HG03159 (cell line): ENCODE data around the gene ZBTB7A.

Experiments
- ATAC-seq: cut with Tn5 transposase; IDR thresholded peaks from one replicate; pipeline ENCODE4 v1.9.1; 2021; ENCODE audit warnings: mild to moderate bottlenecking, moderate library complexity; ENCODE audit not compliant: unreplicated experiment

ZBTB7A gene

DNA sequence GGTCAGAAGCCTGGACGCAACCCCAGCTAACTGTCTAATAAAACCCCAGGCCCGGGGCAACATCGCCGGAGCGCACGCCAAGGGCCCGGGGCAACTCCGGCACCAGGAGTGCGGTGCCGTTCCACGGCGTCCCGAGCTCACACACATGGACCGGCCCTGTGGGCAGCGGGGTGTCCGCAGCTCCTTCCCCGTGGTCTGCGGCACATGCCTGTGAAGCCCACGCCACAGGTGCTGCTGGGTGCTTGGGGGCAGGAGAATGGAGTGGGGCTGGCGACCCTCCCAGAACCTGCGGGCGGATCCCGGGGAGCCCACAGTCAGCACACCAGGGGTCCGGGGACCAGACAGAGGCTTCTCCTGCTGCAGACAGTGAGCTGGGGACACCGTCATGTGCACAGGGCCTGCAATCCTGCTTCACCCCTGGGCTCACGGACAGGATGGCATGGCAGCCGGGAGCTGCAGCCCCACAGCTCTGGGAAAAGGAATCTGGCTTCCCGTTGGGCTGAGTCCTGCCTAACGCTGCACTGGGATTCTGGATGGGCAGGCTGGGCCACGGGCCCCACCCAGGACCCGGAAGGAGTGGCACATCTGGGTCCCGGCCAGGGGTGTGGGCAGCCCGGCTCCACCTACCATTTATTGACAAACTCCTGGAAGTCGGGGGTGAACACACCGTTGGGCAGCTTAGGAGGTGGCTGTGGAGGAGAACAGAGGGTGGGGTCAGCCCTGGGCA, 28.2 kb upstream of the ZBTB7A start:
- no peak for ATAC-seq

- no peak for ATAC-seq
These were observed 27.6 kb upstream of the ZBTB7A start for GRCh38 chr19:4094291-4094690.

- no peak for ATAC-seq
These were observed 27.0 kb upstream of the ZBTB7A start for GRCh38 chr19:4093643-4094175.

- no peak for ATAC-seq
These were observed 23.9 kb upstream of the ZBTB7A start for GRCh38 chr19:4090356-4091220.

DNA sequence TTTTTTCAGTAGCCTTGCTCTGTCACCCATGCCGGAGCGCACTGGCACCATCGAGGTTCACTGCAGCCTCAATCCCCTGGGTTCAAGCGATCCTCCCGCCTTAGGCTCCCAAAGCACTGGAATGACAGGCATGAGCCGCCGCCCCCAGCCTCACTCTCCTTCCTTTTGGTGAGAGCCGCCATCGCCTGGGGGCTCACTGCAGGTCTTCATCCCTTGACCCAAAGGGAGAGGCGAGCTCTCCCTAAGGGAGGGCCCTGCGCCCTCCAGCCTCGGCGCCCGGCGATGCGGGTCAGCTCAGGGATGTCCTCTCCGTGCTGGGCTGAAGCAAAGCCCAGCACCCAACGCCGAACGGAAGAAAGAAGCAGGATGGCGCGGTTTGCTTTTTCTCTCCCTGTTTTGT, 23.2 kb upstream of the ZBTB7A start:
- ATAC-seq = no peak

DNA sequence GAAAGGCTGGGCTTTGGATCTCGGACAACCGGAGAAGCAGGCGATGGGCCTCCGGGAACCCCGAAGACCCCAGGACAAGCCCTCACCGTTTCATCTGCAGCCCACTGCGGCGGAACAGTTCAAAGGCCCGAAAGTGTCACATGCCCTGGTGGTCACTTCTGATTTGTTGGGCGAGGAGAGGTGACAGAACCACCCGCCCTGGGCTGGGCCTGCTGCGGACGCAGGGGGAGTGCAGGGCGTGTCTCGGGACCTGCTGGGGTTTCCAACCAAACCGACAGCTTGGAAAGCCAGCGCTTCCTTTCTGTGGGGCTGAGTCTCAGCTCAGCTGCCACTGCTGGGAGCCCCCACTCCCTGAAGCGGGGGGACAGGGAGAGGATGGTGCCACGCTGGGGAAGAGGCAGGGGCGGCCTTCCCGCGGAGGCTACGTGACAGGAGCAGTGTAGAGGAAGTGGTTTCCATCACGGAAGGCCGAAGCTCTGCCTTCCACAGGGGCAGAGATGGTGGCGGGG, 22.8 kb upstream of the ZBTB7A start:
- no peak for ATAC-seq

DNA sequence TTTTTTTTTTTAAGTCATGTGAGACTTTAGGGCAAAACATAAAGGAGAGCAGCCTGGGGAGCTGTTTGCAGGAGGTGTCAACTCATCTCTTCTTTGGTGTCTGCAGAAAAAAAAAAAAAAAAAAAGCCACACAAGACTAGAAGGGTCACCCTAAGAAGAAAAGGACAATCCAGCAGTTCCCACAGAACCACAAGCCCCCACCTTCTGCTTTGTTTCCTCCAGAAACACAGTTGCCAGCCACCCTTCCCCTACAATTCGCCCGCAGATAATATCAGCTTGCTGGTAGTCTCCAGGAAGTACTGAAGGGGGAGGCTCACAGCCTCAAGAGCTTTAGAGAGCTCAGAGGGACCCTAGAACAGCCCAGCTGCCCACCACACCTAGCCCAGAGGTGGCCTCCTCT, 22.3 kb upstream of the ZBTB7A start:
- ATAC-seq = no peak

DNA sequence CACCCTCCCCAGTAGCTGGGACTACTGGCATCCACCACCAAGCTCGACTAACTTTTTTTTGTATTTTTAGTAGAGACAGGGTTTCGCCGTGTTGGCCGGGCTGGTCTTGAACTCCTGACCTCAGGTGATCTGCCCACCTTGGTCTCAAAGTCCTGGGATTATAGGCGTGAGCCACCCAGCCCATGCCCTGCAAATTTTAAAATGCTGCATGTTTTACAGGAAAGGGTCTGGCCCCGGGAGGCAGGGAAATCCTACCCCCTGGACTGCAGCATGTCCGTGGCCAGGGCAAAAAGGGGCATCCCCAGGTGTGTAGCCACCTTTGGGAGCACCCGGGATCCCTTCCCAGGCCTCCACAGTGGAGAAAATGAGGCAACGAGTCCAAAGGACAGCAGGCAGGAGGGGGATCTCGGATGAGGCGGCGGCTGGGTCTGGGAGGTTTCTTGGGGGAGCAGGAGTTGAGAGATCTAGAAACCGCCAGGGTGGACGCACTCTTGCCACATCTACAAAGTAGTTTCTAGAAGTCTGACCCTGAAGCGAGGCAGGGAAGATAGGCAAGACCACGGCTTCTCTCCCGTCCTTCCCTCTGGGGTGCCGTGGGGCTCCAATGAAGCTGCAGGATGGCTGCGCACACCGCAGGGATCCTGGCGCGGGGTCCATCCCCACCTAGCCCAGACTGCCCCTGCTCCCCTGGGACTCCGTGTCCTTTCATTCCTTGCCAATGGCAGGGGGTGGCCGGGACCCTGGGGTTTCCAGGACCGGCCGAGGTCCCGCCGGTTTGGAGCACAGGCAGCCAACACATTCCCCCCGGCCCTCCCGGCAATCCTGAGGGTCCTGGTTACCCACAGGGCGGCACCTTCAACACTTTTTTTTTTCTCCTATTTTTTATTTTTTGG, 21.3 kb upstream of the ZBTB7A start:
- no peak for ATAC-seq

GRCh38 chr19:4086411-4086867, 19.7 kb upstream of the ZBTB7A start:
- ATAC-seq = no peak

- no peak for ATAC-seq
These were observed 17.8 kb upstream of the ZBTB7A start for GRCh38 chr19:4084547-4084877.

- no peak for ATAC-seq
These were observed 17.2 kb upstream of the ZBTB7A start for GRCh38 chr19:4083677-4084546.

GRCh38 chr19:4082172-4082571, 15.5 kb upstream of the ZBTB7A start:
- ATAC-seq = no peak

- ATAC-seq = no peak
These were observed 14.9 kb upstream of the ZBTB7A start for GRCh38 chr19:4081441-4082129.

- no peak for ATAC-seq
These were observed 13.8 kb upstream of the ZBTB7A start for GRCh38 chr19:4080473-4080872.

DNA sequence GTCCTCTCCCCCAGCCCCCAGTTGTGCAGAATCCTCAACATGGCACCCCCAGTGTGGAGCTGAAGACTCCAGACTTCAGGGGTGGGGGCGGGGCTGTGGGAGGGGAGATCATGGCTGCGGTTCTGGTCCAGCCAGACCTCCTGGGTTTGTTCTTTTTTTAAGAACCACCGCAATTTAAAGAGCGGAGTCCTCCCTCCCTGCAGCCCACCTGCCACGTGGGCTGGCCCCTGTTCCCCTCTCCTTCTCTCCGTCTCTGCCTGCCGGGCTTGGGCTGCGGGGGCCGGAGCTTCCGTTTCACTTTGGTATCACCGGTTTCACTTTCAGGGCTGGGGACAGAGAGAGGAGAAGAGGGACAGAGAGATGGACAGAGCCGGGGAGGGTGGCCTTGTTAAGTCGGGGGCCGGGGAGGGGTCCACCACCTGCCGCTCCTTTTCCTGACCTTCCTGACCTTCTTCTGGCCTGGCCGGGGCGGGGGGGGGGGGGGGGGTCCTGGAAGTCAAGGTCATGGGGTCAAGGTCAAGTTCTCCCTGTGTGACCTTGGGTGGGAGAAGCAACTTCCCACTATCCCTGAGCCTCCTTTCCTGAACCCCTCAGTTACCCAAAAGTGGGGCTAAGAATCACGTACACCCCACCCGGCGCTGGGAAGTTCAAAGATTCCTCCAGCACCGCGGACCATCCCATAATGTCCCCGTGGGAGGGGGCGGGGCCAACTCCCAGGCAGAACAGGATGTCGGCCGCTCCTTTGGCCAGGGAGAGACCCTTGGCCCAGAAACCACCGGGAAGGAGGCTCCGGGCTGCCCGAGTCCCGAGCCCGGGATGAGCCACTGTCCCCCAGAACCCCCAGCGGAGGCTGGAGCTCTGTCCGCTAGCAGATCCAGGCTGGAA, 11.3 kb upstream of the ZBTB7A start:
- ATAC-seq = no peak

GRCh38 chr19:4077007-4077374, 10.3 kb upstream of the ZBTB7A start:
- no peak for ATAC-seq

GRCh38 chr19:4075373-4075772, 8.7 kb upstream of the ZBTB7A start:
- no peak for ATAC-seq

DNA sequence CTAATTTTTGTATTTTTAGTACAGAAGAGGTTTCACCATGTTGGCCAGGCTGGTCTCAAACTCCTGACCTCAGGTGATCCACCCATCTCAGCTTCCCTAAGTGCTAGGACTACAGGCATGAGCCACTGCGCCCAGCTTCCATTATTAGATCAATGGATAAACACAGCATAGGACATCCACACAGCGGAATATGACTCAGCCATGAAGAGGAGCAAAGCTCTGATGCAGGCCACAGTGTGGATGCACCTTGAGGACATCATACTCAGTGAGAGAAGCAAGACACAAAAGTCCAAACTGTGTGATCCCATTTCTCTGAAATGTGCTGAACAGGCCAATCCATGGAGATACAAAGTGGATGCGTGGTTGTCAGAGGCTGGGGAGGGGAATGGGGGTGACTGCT, 4.9 kb upstream of the ZBTB7A start:
- no peak for ATAC-seq
